NT2/D1 (cell line): Measurements from ENCODE around the gene TMEM170A.

Source experiments
- YY1 ChIP-seq: IDR thresholded peaks from 2 replicates; pipeline ENCODE4 v1.6.1; 2011; ENCODE audit not compliant: insufficient read length, insufficient read depth
- ZNF274 ChIP-seq: IDR thresholded peaks from 2 replicates; pipeline ENCODE4 v1.6.1; 2011; ENCODE audit warnings: mild to moderate bottlenecking, low read depth, low read length

- no peak for TF ChIP-seq YY1
- no peak for TF ChIP-seq ZNF274
These were observed 18.1 kb downstream of the TMEM170A start for GRCh38 chr16:75446416-75446815.
